NCI-H1417 treated with DMSO at 0.1 percent for 48 hours (cell line): ENCODE results near the gene CEP152.

Experiments
- DNase-seq: peaks from one replicate; lab custom pipeline; 2025; lab: John Stamatoyannopoulos, UW

CEP152 gene

GRCh38 chr15:48705381-48705780 is 105.5 kb downstream of the CEP152 start:
- no peak for DNase-seq

GRCh38 chr15:48703544-48703943 is 107.3 kb downstream of the CEP152 start:
- DNase-seq, result no peak

- DNase-seq, result no peak
These were observed 108.2 kb downstream of the CEP152 start for GRCh38 chr15:48702569-48703236.

GRCh38 chr15:48696627-48697312 is 114.1 kb downstream of the CEP152 start:
- no peak for DNase-seq

- no peak for DNase-seq
These were observed 114.9 kb downstream of the CEP152 start for GRCh38 chr15:48695827-48696573.

GRCh38 chr15:48695088-48695826 is 115.6 kb downstream of the CEP152 start:
- no peak for DNase-seq

- DNase-seq, result no peak
These were observed 117.4 kb downstream of the CEP152 start for GRCh38 chr15:48693484-48693883.

GRCh38 chr15:48688493-48688892 is 122.4 kb downstream of the CEP152 start:
- DNase-seq, result no peak
